H1 (cell line): ENCODE data around the gene SLC6A2. TPM values are rescaled to one million over a fixed set of nuclear protein-coding genes. Genes with fewer than 3 reads are reported as not detected.

Experiments
- CTCF ChIA-PET: fragments of 300-600 bp; sonication (Branson Sonifier 250); formaldehyde crosslinking; loops from one replicate; lab custom pipeline; 2021; ENCODE audit not compliant: partially characterized antibody; lab: Charles Lee
- POLR2A ChIA-PET: fragments of 300-600 bp; sonication (Branson Sonifier 250); formaldehyde crosslinking; loops from one replicate; lab custom pipeline; 2021; ENCODE audit warnings: inconsistent platforms; ENCODE audit not compliant: partially characterized antibody; lab: Charles Lee
- DNase-seq, 2 experiments: peaks; one replicate each; pipeline versions ENCODE4 v3.0.0 to v3.0.0-alpha.2; 2010 to 2022; ENCODE audit warnings: low spot score in 2 of 2, low read depth in 1 of 2, mixed read lengths in 1 of 2
- FAIRE-seq: peaks from 2 replicates; lab custom pipeline; 2011; peaks lifted over from hg19 to GRCh38; lab: Jason Lieb, UNC
- H2AFZ ChIP-seq: 2 replicates; pipeline ENCODE4 v1.8.1; 2012; ENCODE audit warnings: low read length, inconsistent platforms
- H2AK5ac ChIP-seq: 2 replicates; pipeline ENCODE4 v1.6.1; 2013; ENCODE audit warnings: low read depth, low read length
- H2BK120ac ChIP-seq: replicated peaks from 2 replicates; pipeline ENCODE3; 2013; ENCODE audit warnings: low read depth, low read length, inconsistent platforms
- H2BK12ac ChIP-seq: 2 replicates; pipeline ENCODE4 v1.6.1; 2013; ENCODE audit warnings: low read depth, low read length
- H2BK15ac ChIP-seq: 2 replicates; pipeline ENCODE4 v1.6.1; 2013; ENCODE audit warnings: low read length
- H2BK20ac ChIP-seq: 2 replicates; pipeline ENCODE4 v1.6.1; 2013; ENCODE audit warnings: low read length
- H2BK5ac ChIP-seq: 2 replicates; pipeline ENCODE4 v1.6.1; 2013; ENCODE audit warnings: low read depth, low read length
- H3K14ac ChIP-seq: 2 replicates; pipeline ENCODE4 v1.6.1; 2013; ENCODE audit warnings: inconsistent platforms; ENCODE audit not compliant: insufficient read length
- H3K18ac ChIP-seq: 2 replicates; pipeline ENCODE4 v1.6.1; 2013; ENCODE audit warnings: low read length; ENCODE audit errors: extremely low read depth
- H3K23ac ChIP-seq: 2 replicates; pipeline ENCODE4 v1.6.1; 2013; ENCODE audit warnings: inconsistent platforms; ENCODE audit not compliant: insufficient read length
- H3K23me2 ChIP-seq: 2 replicates; pipeline ENCODE4 v1.6.1; 2013; ENCODE audit warnings: low read depth, low read length
- H3K27ac ChIP-seq: 2 replicates; pipeline ENCODE4 v1.6.1; 2011; ENCODE audit warnings: low read depth, low read length, inconsistent platforms
- H3K27me3 ChIP-seq, 4 experiments: replicated peaks in 1 of 4; 1 replicate in 1 of 4; 2 replicates in 3 of 4; pipeline versions ENCODE4 v1.6.1 to v1.8.1; 2011 to 2013; ENCODE audit warnings: low read length in 3 of 4, mild to moderate bottlenecking in 3 of 4, inconsistent platforms in 2 of 4, mixed read lengths in 2 of 4, moderate library complexity in 1 of 4; ENCODE audit not compliant: control insufficient read depth in 3 of 4, insufficient read depth in 3 of 4; ENCODE audit errors: extremely low read depth in 1 of 4
- H3K36me3 ChIP-seq, 4 experiments: 2 replicates each; pipeline versions ENCODE4 v1.6.1 to v1.8.1; 2011 to 2013; ENCODE audit warnings: mild to moderate bottlenecking in 4 of 4, low read length in 3 of 4, moderate library complexity in 2 of 4, control low read depth in 1 of 4, inconsistent platforms in 1 of 4; ENCODE audit not compliant: insufficient read depth in 4 of 4, control insufficient read depth in 2 of 4
- H3K4ac ChIP-seq: replicated peaks from 2 replicates; pipeline ENCODE3; 2013; ENCODE audit warnings: low read length, low read depth, mixed read lengths, inconsistent platforms; ENCODE audit not compliant: insufficient read length
- H3K4me1 ChIP-seq, 4 experiments: replicated peaks in 1 of 4; 1 replicate in 1 of 4; 2 replicates in 3 of 4; pipeline versions ENCODE4 v1.6.1 to v1.8.1; 2011 to 2013; ENCODE audit warnings: low read length in 3 of 4, inconsistent platforms in 2 of 4, mixed read lengths in 1 of 4; ENCODE audit not compliant: insufficient read depth in 4 of 4, control insufficient read depth in 3 of 4
- H3K4me2 ChIP-seq, 2 experiments: 2 replicates each; pipeline versions ENCODE4 v1.6.1 to v1.8.1; 2011 to 2013; ENCODE audit warnings: low read depth in 2 of 2, low read length in 2 of 2, control low read depth in 1 of 2, inconsistent platforms in 1 of 2, mild to moderate bottlenecking in 1 of 2; ENCODE audit not compliant: insufficient read depth in 1 of 2
- H3K4me3 ChIP-seq, 4 experiments: fragments of 200-600, 300-600 bp in 1 of 4; sonication (generic), shearing (Covaris generic), sonication (Bioruptor Twin) in 1 of 4; 2 replicates each; pipeline versions ENCODE4 v1.5.1 to v1.8.1; 2011 to 2016; ENCODE audit warnings: low read length in 4 of 4, low read depth in 3 of 4, control low read depth in 2 of 4, inconsistent platforms in 2 of 4, mild to moderate bottlenecking in 2 of 4, mixed read lengths in 1 of 4, moderate library complexity in 1 of 4; ENCODE audit not compliant: insufficient read depth in 2 of 4; ENCODE audit errors: extremely low read depth in 1 of 4
- H3K56ac ChIP-seq: replicated peaks from 2 replicates; pipeline ENCODE3; 2013; ENCODE audit warnings: low read depth, mild to moderate bottlenecking, mixed read lengths, low read length, inconsistent platforms; ENCODE audit not compliant: insufficient read length
- H3K79me1 ChIP-seq: 2 replicates; pipeline ENCODE4 v1.6.1; 2013; ENCODE audit warnings: low read depth, low read length, control low read depth
- H3K79me2 ChIP-seq, 2 experiments: 2 replicates each; pipeline versions ENCODE4 v1.6.1 to v1.8.1; 2012 to 2013; ENCODE audit warnings: low read length in 2 of 2, mild to moderate bottlenecking in 2 of 2, inconsistent platforms in 1 of 2; ENCODE audit not compliant: insufficient read depth in 2 of 2, control insufficient read depth in 1 of 2
- H3K9ac ChIP-seq, 4 experiments: replicated peaks in 1 of 4; 1 replicate in 1 of 4; 2 replicates in 3 of 4; pipeline versions ENCODE4 v1.6.1 to v1.8.1; 2011 to 2013; ENCODE audit warnings: low read depth in 3 of 4, low read length in 3 of 4, control low read depth in 2 of 4, mild to moderate bottlenecking in 2 of 4, moderate library complexity in 2 of 4, inconsistent platforms in 1 of 4; ENCODE audit errors: extremely low read depth in 1 of 4
- H3K9me3 ChIP-seq, 2 experiments: 2 replicates each; pipeline versions ENCODE4 v1.6.1 to v1.8.1; 2012 to 2013; ENCODE audit warnings: mild to moderate bottlenecking in 2 of 2, moderate library complexity in 2 of 2, control low read depth in 1 of 2, inconsistent platforms in 1 of 2, low read depth in 1 of 2, low read length in 1 of 2, mixed read lengths in 1 of 2; ENCODE audit not compliant: insufficient read depth in 2 of 2
- H4K20me1 ChIP-seq, 2 experiments: replicated peaks in 1 of 2; 2 replicates each; pipeline versions ENCODE3 to v1.8.1; 2011 to 2013; ENCODE audit warnings: inconsistent platforms in 2 of 2, low read length in 2 of 2, mild to moderate bottlenecking in 1 of 2; ENCODE audit not compliant: insufficient read depth in 2 of 2, control insufficient read depth in 1 of 2
- H4K5ac ChIP-seq: 2 replicates; pipeline ENCODE4 v1.6.1; 2013; ENCODE audit warnings: low read length, low read depth, mixed read lengths, inconsistent platforms; ENCODE audit not compliant: insufficient read length
- H4K8ac ChIP-seq: 2 replicates; pipeline ENCODE4 v1.8.0; 2013; ENCODE audit warnings: mild to moderate bottlenecking, moderate library complexity, low read length, inconsistent platforms; ENCODE audit not compliant: insufficient read depth; ENCODE audit errors: extremely low read depth
- H4K91ac ChIP-seq: replicated peaks from 2 replicates; pipeline ENCODE3; 2013; ENCODE audit warnings: low read length, mixed read lengths, inconsistent platforms; ENCODE audit not compliant: insufficient read length
- CHD2 ChIP-seq: IDR thresholded peaks from 2 replicates; pipeline ENCODE4 v1.6.1; 2012; ENCODE audit warnings: low read length, improper control_type of control experiment
- EZH2 ChIP-seq: fragments of 200-600 bp; sonication (generic); IDR thresholded peaks from 2 replicates; pipeline ENCODE4 v1.7.1; 2012; ENCODE audit warnings: low read depth, mild to moderate bottlenecking, moderate library complexity, low read length, inconsistent platforms; ENCODE audit not compliant: severe bottlenecking
- KDM4A ChIP-seq: IDR thresholded peaks from one replicate; pipeline ENCODE4 v1.7.1; 2012; ENCODE audit warnings: low read depth, mild to moderate bottlenecking, moderate library complexity, low read length, inconsistent platforms; ENCODE audit not compliant: severe bottlenecking
- POU5F1 ChIP-seq: IDR thresholded peaks from 2 replicates; pipeline ENCODE4 v1.6.1; 2011; ENCODE audit warnings: low read depth, mild to moderate bottlenecking, low read length, moderate library complexity
- SUZ12 ChIP-seq: fragments of 200-600 bp; sonication (generic); IDR thresholded peaks from 2 replicates; pipeline ENCODE4 v1.6.1; 2012; ENCODE audit warnings: mild to moderate bottlenecking, inconsistent platforms, low read length, moderate library complexity, mixed read lengths
- WGBS, 2 experiments: shearing (Covaris generic) in 1 of 2; methylation state at CpG; one replicate each; pipeline versions ENCODE4 v1.1.6 to v1.1.7; 2013 to 2015; ENCODE audit warnings: low lambda C conversion rate in 2 of 2, mixed read lengths in 2 of 2, inconsistent platforms in 1 of 2, low coverage in 1 of 2, missing lambda C conversion rate in 1 of 2; ENCODE audit not compliant: insufficient replicate concordance in 2 of 2, insufficient coverage in 1 of 2, insufficient read length in 1 of 2; ENCODE audit errors: extremely low coverage in 1 of 2, missing lambda C conversion rate in 1 of 2; 5-methylcytosine and 5-hydroxymethylcytosine counted together
- polyA plus RNA-seq, 7 experiments: library from polyadenylated mRNA; depleted of rRNA in 3 of 7; stranded (reverse) in 5 of 7; unstranded in 2 of 7; fragments of >200 nt in 5 of 7; fragments of 200-250 nt in 2 of 7; gene quantifications; 1 replicate in 5 of 7; 2 replicates in 1 of 7; 4 replicates in 1 of 7; pipeline versions ENCODE4 v1.2.1 to v1.2.3, GENCODE V29; 2011 to 2013; ENCODE audit warnings: missing spikeins in 2 of 7, mixed read lengths in 2 of 7
- total RNA-seq: library from RNA; stranded (reverse); fragmentation: NEBNext Ultra II Directional; extraction: Animal tissue kit (Norgen Biotek cat#: 25700); gene quantifications from 2 replicates; pipeline ENCODE4 v1.2.1, GENCODE V29; 2021
- TF ChIP-seq, protein P1 (sequence below): IDR thresholded peaks from 2 replicates; pipeline ENCODE4 v1.6.1; 2012; ENCODE audit warnings: low read length, inconsistent platforms
- TF ChIP-seq, protein P2 (sequence below): IDR thresholded peaks from 2 replicates; pipeline ENCODE4 v1.6.1; 2012; ENCODE audit warnings: inconsistent platforms
- TF ChIP-seq, protein P3 (sequence below), 3 experiments: IDR thresholded peaks; 1 replicate in 2 of 3; 2 replicates in 1 of 3; pipeline versions ENCODE4 v1.5.1 to v1.6.1; 2011; ENCODE audit warnings: low read length in 3 of 3, mild to moderate bottlenecking in 3 of 3, inconsistent platforms in 2 of 3, low read depth in 1 of 3, moderate library complexity in 1 of 3; ENCODE audit not compliant: insufficient read depth in 1 of 3; ENCODE audit errors: control extremely low read depth in 1 of 3

The SLC6A2 gene
- total and polyA plus RNA-seq, 2 of the 8 experiments (the other 6 are each of a cell fraction or from before 2014, with no cell fraction given): 0.35 TPM; not detected in 1

DNA sequence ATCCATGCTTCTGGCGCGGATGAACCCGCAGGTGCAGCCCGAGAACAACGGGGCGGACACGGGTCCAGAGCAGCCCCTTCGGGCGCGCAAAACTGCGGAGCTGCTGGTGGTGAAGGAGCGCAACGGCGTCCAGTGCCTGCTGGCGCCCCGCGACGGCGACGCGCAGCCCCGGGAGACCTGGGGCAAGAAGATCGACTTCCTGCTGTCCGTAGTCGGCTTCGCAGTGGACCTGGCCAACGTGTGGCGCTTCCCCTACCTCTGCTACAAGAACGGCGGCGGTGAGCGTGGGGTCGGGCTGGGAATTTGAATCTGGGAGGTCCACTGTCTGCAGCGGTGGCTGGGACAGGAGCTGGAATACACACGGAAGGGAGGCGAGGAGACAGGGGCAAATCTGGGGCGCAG is 904 bp downstream of the SLC6A2 start:
- Histone ChIP-seq H4K8ac (no peak overlapping the region), H3K23me2 (peaks cover 16% of the 10 kb centered on the region), H3K23ac (no peak overlapping the region), H4K5ac (no peak overlapping the region), H3K9ac (no peak overlapping the region), H3K4me1 (peaks cover 0 to 3% (median 1%) of the 10 kb centered on the region in 4 experiments; a peak in 4 of 7 replicates), H3K36me3 (no peaks in the 10 kb centered on the region), H2BK12ac (0 out of 2 replicates have a peak overlapping the region, but pooled peaks have one; percentile 9), H3K4ac (no peak overlapping the region), H3K79me2 (no peaks in the 10 kb centered on the region), H4K20me1 (peaks cover 0 to 3% of the 10 kb centered on the region in 2 experiments), H3K27ac (no peak overlapping the region), H2BK5ac (no peak overlapping the region), H2AK5ac (no peak overlapping the region), H2BK15ac (no peak overlapping the region), H3K4me3 (peak overlapping the region; percentile 45 to 76 (median 54)), H2BK120ac (no peak overlapping the region), H4K91ac (no peak overlapping the region), H3K14ac (no peak overlapping the region), H3K18ac (no peak overlapping the region), H3K4me2 (peak overlapping the region; percentile 93 to 99), H3K79me1 (no peaks in the 10 kb centered on the region), H2BK20ac (no peak overlapping the region), H3K9me3 (no peaks in the 10 kb centered on the region), H3K56ac (no peak overlapping the region), H2AFZ (peak overlapping the region; percentile 43; the same call in 1 of the 2 replicates), H3K27me3 (peaks cover 38 to 63% (median 50%) of the 10 kb centered on the region in 4 experiments)
- CTCF ChIA-PET: interaction anchor here (0.6 to 7.7 kb wide), 12 partner anchors 9 to 561 kb away, joined by 3 to 94 read pairs (median 7); no protein-coding TSS in a partner anchor
- FAIRE-seq (no peak), DNase-seq (peak; percentile 5 to 63)
- 6% methylated on average over 34 of the region's 37 CpGs; no CpG with 5 or more reads in 1 of the 2 experiments for WGBS, 2 experiments
- POLR2A ChIA-PET: no interaction called here
- TF ChIP-seq, protein P1, sequence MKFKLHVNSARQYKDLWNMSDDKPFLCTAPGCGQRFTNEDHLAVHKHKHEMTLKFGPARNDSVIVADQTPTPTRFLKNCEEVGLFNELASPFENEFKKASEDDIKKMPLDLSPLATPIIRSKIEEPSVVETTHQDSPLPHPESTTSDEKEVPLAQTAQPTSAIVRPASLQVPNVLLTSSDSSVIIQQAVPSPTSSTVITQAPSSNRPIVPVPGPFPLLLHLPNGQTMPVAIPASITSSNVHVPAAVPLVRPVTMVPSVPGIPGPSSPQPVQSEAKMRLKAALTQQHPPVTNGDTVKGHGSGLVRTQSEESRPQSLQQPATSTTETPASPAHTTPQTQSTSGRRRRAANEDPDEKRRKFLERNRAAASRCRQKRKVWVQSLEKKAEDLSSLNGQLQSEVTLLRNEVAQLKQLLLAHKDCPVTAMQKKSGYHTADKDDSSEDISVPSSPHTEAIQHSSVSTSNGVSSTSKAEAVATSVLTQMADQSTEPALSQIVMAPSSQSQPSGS: no peak
- no peak for TF ChIP-seq POU5F1
- peak; percentile 75 for TF ChIP-seq EZH2
- TF ChIP-seq, protein P2, sequence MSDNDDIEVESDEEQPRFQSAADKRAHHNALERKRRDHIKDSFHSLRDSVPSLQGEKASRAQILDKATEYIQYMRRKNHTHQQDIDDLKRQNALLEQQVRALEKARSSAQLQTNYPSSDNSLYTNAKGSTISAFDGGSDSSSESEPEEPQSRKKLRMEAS: peak; percentile 48; the same call in 1 of the 2 replicates
- no peak for TF ChIP-seq CHD2
- TF ChIP-seq SUZ12: peak; percentile 85
- TF ChIP-seq KDM4A: peak; percentile 31
- TF ChIP-seq, protein P3, sequence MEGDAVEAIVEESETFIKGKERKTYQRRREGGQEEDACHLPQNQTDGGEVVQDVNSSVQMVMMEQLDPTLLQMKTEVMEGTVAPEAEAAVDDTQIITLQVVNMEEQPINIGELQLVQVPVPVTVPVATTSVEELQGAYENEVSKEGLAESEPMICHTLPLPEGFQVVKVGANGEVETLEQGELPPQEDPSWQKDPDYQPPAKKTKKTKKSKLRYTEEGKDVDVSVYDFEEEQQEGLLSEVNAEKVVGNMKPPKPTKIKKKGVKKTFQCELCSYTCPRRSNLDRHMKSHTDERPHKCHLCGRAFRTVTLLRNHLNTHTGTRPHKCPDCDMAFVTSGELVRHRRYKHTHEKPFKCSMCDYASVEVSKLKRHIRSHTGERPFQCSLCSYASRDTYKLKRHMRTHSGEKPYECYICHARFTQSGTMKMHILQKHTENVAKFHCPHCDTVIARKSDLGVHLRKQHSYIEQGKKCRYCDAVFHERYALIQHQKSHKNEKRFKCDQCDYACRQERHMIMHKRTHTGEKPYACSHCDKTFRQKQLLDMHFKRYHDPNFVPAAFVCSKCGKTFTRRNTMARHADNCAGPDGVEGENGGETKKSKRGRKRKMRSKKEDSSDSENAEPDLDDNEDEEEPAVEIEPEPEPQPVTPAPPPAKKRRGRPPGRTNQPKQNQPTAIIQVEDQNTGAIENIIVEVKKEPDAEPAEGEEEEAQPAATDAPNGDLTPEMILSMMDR (IDR thresholded peaks at IDR 0.05; ENCODE audit: control extremely low read depth in 1 of 3, insufficient read depth in 1 of 3, low read depth in 1 of 3, low read length in 3 of 3): peak in 1 of 3 experiments; percentile 1; a peak in 1 of 4 replicates
